Right hindlimb (tissue), 1 donor: ENCODE measurements around the gene PCDHA1.
"Not testable (repeated sequence)": the region's sequence is repeated elsewhere in the genome, so short reads cannot be mapped to it uniquely, and the experiment has no call there.

Experiments
- DNase-seq: peaks from one replicate; pipeline ENCODE4 v3.0.0-alpha.2; 2018

Gene PCDHA1

GRCh38 chr5:140855772-140856674, 70.1 kb downstream of the PCDHA1 start, which contains the start of gene PCDHA10:
TSS of gene PCDHA10 (plus strand) at chr5:140855897. CDS start at chr5:140856049, 152 bp downstream.
- no peak for DNase-seq

- DNase-seq = no peak
These were observed 71.4 kb downstream of the PCDHA1 start for GRCh38 chr5:140857177-140857986.

GRCh38 chr5:140857987-140858240, 72.0 kb downstream of the PCDHA1 start:
- DNase-seq = no peak

GRCh38 chr5:140862441-140863295, 76.7 kb downstream of the PCDHA1 start:
- no peak for DNase-seq

GRCh38 chr5:140868721-140869554, 83.0 kb downstream of the PCDHA1 start, which contains the start of gene PCDHA11:
TSS of gene PCDHA11 (plus strand) at chr5:140868957. CDS start at chr5:140869104, 147 bp downstream.
- DNase-seq = no peak

GRCh38 chr5:140869555-140869886, 83.6 kb downstream of the PCDHA1 start:
- DNase-seq = no peak

GRCh38 chr5:140870221-140871201, 84.6 kb downstream of the PCDHA1 start:
- no peak for DNase-seq

- no peak for DNase-seq
These were observed 89.4 kb downstream of the PCDHA1 start, which contains the start of gene PCDHA12 for GRCh38 chr5:140875085-140876065. TSS of gene PCDHA12 (plus strand) at chr5:140875308. CDS start at chr5:140875473, 165 bp downstream.

- not testable (repeated sequence) for DNase-seq
These were observed 90.8 kb downstream of the PCDHA1 start for GRCh38 chr5:140876541-140877261.

- DNase-seq = no peak
These were observed 91.3 kb downstream of the PCDHA1 start for GRCh38 chr5:140877262-140877581.

- DNase-seq = no peak
These were observed 96.1 kb downstream of the PCDHA1 start, which contains the start of gene PCDHA13 for GRCh38 chr5:140881889-140882590. TSS of gene PCDHA13 (plus strand) at chr5:140882124. CDS start at chr5:140882269, 145 bp downstream.

GRCh38 chr5:140882591-140882899, 96.6 kb downstream of the PCDHA1 start:
- DNase-seq = no peak

GRCh38 chr5:140883373-140883772, 97.4 kb downstream of the PCDHA1 start:
- no peak for DNase-seq

GRCh38 chr5:140883927-140884697, 98.2 kb downstream of the PCDHA1 start:
- no peak for DNase-seq

- no peak for DNase-seq
These were observed 130.4 kb downstream of the PCDHA1 start for GRCh38 chr5:140916325-140916724.

- no peak for DNase-seq
These were observed 137.7 kb downstream of the PCDHA1 start for GRCh38 chr5:140923601-140924000.

- DNase-seq = no peak
These were observed 140.0 kb downstream of the PCDHA1 start, which contains the start of gene PCDHAC1 for GRCh38 chr5:140925806-140926442. TSS of gene PCDHAC1 (plus strand) at chr5:140926299. CDS start at chr5:140926893, 594 bp downstream.
